RWPE2 (cell line): ENCODE results near the gene SDCCAG8.

Experiments used
- ATAC-seq: fragments of 200-7000 bp; cut with Tn5 transposase; 3 replicates; pipeline ENCODE4 v1.9.1; 2021; ENCODE audit warnings: low read depth
- DNase-seq: peaks from one replicate; pipeline ENCODE4 v3.0.0-alpha.2; 2020; ENCODE audit warnings: low spot score
- H3K27ac ChIP-seq: fragments of 450-650 bp; 2 replicates; pipeline ENCODE4 v1.5.1; 2017; ENCODE audit warnings: mild to moderate bottlenecking; ENCODE audit not compliant: poor library complexity, severe bottlenecking
- H3K27me3 ChIP-seq: fragments of 250-450 bp; sonication (Bioruptor Pico); 2 replicates; pipeline ENCODE4 v1.5.1; 2021; ENCODE audit warnings: mild to moderate bottlenecking, moderate library complexity; ENCODE audit not compliant: insufficient read depth, poor library complexity, severe bottlenecking
- H3K36me3 ChIP-seq: fragments of 250-450 bp; sonication (Bioruptor Pico); 2 replicates; pipeline ENCODE4 v1.5.1; 2020; ENCODE audit warnings: low read depth, mild to moderate bottlenecking, moderate library complexity
- H3K4me1 ChIP-seq: fragments of 250-450 bp; sonication (Bioruptor Pico); 2 replicates; pipeline ENCODE4 v1.5.1; 2021; ENCODE audit warnings: mild to moderate bottlenecking, moderate library complexity; ENCODE audit not compliant: insufficient read depth, poor library complexity, severe bottlenecking
- H3K4me3 ChIP-seq: fragments of 250-450 bp; sonication (Bioruptor Pico); 2 replicates; pipeline ENCODE4 v1.5.1; 2021; ENCODE audit warnings: mild to moderate bottlenecking, moderate library complexity; ENCODE audit not compliant: severe bottlenecking
- H3K9me3 ChIP-seq: fragments of 250-450 bp; sonication (Bioruptor Pico); 2 replicates; pipeline ENCODE4 v1.5.1; 2021; ENCODE audit warnings: mild to moderate bottlenecking, moderate library complexity; ENCODE audit not compliant: severe bottlenecking
- TF ChIP-seq, protein P1 (sequence below): fragments of 450-650 bp; IDR thresholded peaks from one replicate; pipeline ENCODE4 v1.5.1; 2017; ENCODE audit warnings: mild to moderate bottlenecking, moderate library complexity; ENCODE audit not compliant: poor library complexity, severe bottlenecking

Gene SDCCAG8

DNA sequence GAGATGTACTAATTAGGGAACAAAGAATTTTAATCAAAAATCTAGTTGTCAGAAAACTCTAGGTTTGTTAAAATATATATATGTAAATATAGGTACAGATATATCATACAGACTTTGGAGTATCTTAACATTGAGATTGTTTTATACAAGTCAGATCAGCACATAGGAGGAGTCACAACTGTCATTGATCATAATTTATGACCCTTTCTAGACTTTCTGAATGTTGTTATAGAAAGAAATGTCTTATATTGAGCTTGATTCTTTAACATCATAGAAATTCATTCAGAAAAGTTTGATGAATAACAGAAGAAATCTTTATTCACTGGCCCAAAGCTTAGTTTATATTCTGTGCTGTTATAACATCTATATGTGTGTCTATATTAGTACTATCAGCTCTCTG is 185.8 kb downstream of the SDCCAG8 start:
- Histone ChIP-seq H3K27ac (no peak overlapping the region), H3K4me1 (no peaks in the 10 kb centered on the region), H3K9me3 (no peaks in the 10 kb centered on the region), H3K36me3 (no peaks in the 10 kb centered on the region), H3K4me3 (no peak overlapping the region), H3K27me3 (no peaks in the 10 kb centered on the region)
- TF ChIP-seq, protein P1, sequence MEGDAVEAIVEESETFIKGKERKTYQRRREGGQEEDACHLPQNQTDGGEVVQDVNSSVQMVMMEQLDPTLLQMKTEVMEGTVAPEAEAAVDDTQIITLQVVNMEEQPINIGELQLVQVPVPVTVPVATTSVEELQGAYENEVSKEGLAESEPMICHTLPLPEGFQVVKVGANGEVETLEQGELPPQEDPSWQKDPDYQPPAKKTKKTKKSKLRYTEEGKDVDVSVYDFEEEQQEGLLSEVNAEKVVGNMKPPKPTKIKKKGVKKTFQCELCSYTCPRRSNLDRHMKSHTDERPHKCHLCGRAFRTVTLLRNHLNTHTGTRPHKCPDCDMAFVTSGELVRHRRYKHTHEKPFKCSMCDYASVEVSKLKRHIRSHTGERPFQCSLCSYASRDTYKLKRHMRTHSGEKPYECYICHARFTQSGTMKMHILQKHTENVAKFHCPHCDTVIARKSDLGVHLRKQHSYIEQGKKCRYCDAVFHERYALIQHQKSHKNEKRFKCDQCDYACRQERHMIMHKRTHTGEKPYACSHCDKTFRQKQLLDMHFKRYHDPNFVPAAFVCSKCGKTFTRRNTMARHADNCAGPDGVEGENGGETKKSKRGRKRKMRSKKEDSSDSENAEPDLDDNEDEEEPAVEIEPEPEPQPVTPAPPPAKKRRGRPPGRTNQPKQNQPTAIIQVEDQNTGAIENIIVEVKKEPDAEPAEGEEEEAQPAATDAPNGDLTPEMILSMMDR, result no peak
- ATAC-seq (no peak), DNase-seq (no peak)

DNA sequence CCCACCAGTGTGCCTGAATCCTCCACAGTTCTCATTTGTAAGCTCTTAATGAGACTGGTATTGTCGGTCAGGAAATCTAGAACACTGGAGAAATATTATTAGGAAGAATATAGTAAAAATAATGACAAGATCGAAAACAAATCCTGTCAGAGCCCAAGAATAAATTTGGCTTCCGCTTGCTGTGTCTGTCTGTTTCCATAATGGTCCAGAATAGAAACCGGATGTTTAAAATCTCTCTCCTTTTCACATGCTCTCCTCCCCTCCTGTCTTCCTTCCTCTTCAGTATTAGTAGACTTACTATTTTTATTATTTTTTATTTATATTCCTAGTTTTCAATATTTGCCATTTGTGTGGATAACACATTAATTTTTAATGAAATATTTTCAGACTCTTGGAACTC is 187.7 kb downstream of the SDCCAG8 start:
- no peak overlapping the region for H3K27ac ChIP-seq
- H3K36me3 ChIP-seq, result no peaks in the 10 kb centered on the region
- no peak overlapping the region for H3K4me3 ChIP-seq
- no peaks in the 10 kb centered on the region for H3K9me3 ChIP-seq
- H3K27me3 ChIP-seq, result no peaks in the 10 kb centered on the region
- TF ChIP-seq, protein P1, result no peak
- no peak for ATAC-seq
- DNase-seq, result no peak
- no peaks in the 10 kb centered on the region for H3K4me1 ChIP-seq

DNA sequence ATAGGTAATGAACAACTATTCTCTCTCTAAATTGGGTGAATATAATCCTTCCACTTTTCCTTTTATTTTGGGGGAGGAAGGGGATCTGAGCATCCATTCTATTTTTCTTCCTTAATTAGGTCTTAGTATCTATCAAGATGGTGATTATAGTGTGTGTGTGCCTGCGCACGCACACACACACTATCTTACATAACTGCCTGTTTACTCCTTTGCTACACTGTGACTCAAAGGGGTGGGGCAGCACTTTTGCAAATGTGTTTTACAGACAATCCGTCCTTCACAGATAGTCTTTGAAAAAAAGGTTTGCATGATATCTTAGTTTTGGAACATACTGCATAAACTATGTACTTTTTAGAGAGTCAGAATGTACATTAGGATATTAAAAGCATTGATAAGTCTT is 191.5 kb downstream of the SDCCAG8 start:
- ATAC-seq (no peak), DNase-seq (no peak)
- Histone ChIP-seq H3K36me3 (no peaks in the 10 kb centered on the region), H3K9me3 (no peaks in the 10 kb centered on the region), H3K4me1 (no peaks in the 10 kb centered on the region), H3K27me3 (no peaks in the 10 kb centered on the region), H3K27ac (no peak overlapping the region), H3K4me3 (no peak overlapping the region)
- TF ChIP-seq, protein P1, result no peak

DNA sequence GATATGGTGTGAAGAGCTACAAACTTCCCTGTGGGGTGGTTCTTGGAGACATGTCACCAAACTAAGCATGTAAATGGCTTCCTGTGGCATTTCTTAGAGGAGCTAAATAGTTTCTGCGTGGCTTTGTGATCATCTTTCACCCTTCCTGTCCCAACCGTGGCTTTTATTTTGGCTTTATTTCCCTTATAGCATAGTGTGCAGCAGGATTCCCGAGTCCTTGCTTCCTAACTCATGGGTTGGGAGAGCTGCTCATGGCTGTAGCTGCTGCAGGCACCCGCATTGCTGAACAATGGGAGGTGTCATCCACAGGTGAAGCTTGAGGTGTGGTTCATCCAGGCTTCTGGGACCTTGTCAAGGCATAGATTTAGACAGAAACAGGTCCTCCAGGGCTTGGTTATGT is 192.0 kb downstream of the SDCCAG8 start:
- TF ChIP-seq, protein P1, result no peak
- no peaks in the 10 kb centered on the region for H3K36me3 ChIP-seq
- no peaks in the 10 kb centered on the region for H3K9me3 ChIP-seq
- DNase-seq (no peak), ATAC-seq (no peak)
- no peak overlapping the region for H3K27ac ChIP-seq
- no peak overlapping the region for H3K4me3 ChIP-seq
- H3K27me3 ChIP-seq, result no peaks in the 10 kb centered on the region
- H3K4me1 ChIP-seq, result no peaks in the 10 kb centered on the region

DNA sequence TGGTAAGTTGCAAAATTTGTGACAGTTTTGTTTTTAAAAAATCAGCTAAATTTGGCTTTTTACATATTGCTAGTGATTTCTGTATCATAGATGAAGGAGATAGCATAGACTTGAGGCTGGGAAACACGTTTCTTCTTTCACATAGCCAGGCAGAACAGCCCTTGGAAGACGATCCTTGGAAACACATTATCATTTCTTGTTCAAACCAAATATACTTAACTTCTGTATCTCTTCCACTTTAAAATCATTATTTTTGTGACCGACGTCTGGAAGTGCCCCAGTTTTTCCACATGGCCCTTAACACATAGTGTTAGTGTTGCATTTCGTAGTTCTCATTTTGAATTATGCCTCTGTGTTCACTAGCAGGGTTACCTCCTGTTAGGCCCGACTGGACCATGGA is 193.5 kb downstream of the SDCCAG8 start:
- no peaks in the 10 kb centered on the region for H3K4me1 ChIP-seq
- no peaks in the 10 kb centered on the region for H3K9me3 ChIP-seq
- no peak for DNase-seq
- H3K4me3 ChIP-seq, result no peak overlapping the region
- H3K36me3 ChIP-seq, result no peaks in the 10 kb centered on the region
- TF ChIP-seq, protein P1, result no peak
- no peak for ATAC-seq
- no peak overlapping the region for H3K27ac ChIP-seq
- H3K27me3 ChIP-seq, result no peaks in the 10 kb centered on the region
